ENCODE data around the gene MYMK.
"Not testable (repeated sequence)": the region's sequence is repeated elsewhere in the genome, so short reads cannot be mapped to it uniquely, and the experiment has no call there.

MYMK gene, protein sequence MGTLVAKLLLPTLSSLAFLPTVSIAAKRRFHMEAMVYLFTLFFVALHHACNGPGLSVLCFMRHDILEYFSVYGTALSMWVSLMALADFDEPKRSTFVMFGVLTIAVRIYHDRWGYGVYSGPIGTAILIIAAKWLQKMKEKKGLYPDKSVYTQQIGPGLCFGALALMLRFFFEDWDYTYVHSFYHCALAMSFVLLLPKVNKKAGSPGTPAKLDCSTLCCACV

DNA sequence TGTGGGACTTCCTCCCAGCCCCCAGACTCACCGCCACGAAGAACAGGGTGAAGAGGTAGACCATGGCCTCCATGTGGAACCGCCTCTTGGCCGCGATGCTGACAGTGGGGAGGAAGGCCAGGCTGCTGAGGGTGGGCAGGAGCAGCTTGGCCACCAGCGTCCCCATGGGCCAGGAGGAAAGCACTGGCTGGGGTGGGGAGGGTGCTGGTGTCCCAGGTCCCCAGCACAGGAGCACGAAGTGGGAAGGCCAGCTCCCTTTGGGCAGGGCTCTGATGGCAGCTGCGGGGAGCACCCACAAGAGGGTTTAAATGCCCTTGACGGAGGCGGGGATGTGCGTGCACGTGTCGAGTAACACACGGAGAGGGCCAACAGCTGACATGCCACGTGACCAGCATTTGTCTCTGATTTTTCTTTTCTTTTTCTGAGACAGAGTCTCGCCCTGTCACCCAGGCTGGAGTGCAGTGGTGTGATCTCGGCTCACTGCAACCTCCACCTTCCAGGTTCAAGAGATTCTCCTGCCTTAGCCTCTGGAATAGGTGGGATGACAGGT lies at the start of gene MYMK:
MYMK (minus strand) TSS at position 281 of the 550 bp plus-strand sequence; CDS start at position 166, 115 bp downstream.
- DNase-seq (ENCODE audit: insufficient read length, low spot score) (no peak), FAIRE-seq (no peak)

DNA sequence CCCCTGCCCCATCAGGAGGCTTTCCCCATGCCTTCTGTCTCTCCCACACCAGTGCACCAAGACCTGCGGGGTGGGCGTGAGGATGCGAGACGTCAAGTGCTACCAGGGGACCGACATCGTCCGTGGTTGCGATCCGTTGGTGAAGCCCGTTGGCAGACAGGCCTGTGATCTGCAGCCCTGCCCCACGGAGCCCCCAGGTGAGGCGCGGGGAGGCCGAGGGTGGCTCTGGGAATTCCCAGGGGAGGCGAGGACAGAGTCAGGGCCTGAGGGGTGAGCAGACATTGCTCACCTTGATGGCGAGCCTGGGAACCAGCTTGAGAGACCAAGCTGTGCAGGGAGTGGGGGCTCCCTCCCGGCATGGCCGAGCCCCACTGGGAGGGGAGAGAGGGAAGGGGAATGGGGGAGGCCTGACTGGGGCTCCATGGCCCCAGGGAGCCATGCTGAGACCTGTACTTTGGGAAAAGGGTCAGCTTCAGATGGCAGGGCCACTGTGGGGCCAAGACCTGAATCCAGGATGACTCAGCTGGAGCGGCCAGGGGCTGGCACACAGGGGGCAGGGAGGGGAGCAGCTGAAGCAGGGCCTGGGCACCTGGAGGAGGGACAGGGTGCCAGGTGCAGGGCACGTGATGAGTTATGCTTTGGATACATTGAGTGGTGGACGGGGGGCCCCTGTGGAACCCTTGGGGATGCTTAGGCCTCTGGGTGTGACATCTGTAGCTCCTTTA lies 49.2 kb upstream of the MYMK start:
- DNase-seq (ENCODE audit: insufficient read length, low spot score) (no peak), FAIRE-seq (no peak)

DNA sequence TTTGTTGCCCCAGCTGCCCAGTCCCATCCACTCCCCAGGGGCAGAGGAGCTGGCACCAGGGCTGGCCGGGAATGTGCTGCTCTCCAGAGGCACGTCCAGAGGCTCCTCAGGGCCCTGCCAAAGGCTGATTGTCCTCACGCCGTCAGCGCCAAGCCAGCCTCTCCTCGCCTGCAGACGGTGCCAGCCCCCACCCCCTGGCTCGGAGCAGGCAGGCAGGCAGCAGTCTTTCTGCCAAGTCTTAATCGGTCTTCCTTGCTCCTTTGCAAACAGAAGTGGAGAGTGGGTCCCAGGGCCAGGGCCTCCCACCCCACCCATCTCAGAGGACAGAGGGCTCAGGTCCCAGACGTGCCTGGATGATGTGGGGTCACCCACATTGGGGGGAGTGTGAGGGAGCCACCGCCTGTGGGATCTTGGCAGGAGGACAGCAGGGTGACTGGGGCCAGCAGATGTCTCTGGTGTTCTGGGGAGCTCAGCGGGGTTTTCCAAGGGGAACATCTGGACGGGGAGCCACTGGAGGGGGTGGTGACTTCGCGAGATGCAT lies 48.1 kb upstream of the MYMK start:
- no peak for DNase-seq (ENCODE audit: insufficient read length, low spot score)

DNA sequence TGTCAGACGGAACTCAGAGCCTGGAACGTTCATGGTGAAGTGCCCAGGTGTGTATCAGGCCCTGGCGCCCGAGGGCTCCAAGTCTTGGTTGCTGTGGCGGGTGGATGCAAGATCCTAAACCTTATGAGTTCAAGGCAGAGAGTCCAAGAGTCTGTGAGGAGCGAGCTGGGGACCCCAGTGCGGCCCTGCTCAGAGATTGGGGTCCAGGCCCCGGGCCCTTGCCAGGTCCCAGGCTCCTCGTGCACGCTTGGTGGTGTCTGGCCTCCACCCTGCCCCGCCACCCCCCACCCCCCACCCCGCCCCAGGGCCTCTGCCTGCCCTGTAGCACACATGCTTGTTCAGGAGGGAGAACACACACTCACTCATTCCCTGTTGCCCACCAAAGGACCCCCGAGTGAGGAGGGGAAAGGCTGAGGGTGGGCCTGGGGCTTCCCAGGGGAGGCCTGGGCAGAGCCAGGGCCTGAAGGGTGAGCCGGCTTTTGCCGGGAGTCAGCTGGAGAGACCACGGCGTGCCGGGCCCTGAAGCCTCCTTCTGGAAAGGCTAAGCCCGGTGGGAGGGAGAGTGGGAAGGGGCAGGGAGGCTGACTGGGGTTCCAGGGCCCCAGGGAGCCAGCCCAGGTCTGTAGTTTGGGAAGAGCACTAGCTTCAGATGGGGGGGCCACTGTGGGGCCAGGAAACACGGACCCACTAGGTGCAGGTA lies 47.3 kb upstream of the MYMK start:
- FAIRE-seq (no peak), DNase-seq (ENCODE audit: insufficient read length, low spot score) (no peak)

More for the DNA sequence above, 48.1 kb upstream of the MYMK start:
- FAIRE-seq = no peak

DNA sequence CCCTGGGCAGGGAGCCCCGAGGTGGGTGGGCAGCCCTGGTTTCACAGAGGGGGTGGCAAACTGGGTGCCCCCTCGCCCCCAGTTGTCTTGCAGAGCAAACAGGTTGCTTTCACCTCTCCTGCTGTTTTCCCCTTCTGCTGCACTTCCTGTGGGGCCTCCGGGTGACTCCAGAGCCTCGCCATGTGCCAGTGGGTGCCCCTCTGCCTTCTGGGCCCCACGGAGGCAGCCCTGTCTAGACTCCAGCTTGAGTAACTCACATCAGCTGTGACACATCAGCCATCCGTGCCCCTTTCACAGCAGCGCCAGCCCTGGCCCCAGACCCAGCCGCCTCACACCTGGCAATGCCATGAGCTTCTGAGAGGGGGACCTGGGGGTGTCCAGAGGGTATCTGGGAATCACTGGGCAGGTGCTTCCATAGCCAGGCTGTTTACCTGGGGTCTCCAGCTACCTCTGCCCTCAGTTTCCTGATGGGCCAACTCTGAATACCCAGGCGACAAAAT lies 46.7 kb upstream of the MYMK start:
- DNase-seq (ENCODE audit: insufficient read length, low spot score) (no peak), FAIRE-seq (no peak)

DNA sequence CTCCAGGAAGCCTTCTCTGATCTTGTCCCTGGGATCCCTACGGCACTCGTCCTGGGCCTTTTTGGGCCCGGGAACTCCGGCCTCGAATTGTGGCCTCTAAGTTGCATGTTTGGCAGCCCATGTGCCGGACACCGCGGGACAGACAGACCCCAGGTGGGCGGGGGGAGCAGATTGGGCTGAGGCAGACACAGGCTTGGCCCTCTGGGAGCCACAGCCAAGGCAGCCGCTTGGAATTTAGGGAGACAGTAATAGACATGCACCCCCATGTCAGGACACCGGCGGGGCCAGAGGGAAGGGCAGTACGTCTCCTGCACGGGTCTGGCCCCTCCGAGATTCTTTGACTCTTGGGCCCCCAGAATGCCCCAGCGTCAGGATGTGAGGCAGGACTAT lies 45.9 kb upstream of the MYMK start:
- no peak for DNase-seq (ENCODE audit: insufficient read length, low spot score)
- FAIRE-seq = no peak

DNA sequence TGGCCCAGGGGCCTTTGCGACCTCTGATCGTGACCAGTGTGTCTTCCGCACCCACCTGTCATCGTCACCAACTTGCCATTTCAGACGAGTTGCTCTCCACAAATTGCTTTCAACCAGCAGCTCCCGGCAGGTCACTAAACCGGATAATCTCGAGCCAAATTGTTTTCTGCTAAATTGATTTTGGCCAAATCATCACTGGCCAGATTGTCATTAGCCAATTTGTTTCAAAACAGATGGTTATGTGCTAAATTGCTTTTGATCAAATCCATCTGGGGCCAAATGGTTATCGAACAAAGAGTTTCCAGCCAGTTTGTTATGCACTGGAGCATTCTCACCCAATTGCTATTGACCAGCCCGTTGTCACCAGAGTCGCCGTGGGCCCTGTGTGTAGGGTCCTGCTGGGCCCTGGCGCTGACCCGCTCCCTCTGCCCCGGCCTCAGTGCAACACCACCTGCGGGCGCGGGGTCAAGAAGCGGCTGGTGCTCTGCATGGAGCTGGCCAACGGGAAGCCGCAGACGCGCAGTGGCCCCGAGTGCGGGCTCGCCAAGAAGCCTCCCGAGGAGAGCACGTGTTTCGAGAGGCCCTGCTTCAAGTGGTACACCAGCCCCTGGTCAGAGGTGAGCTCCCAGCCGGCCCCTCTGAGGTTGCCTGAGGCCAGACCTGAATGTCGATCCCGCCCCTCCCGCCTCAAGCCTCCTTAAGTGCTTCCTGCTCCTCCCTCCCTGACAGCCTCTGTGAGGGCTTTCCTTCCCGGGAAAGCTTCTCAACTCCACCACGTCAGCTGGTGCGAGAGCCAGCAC lies 45.3 kb upstream of the MYMK start:
- DNase-seq (ENCODE audit: insufficient read length, low spot score) = no peak
- no peak for FAIRE-seq

DNA sequence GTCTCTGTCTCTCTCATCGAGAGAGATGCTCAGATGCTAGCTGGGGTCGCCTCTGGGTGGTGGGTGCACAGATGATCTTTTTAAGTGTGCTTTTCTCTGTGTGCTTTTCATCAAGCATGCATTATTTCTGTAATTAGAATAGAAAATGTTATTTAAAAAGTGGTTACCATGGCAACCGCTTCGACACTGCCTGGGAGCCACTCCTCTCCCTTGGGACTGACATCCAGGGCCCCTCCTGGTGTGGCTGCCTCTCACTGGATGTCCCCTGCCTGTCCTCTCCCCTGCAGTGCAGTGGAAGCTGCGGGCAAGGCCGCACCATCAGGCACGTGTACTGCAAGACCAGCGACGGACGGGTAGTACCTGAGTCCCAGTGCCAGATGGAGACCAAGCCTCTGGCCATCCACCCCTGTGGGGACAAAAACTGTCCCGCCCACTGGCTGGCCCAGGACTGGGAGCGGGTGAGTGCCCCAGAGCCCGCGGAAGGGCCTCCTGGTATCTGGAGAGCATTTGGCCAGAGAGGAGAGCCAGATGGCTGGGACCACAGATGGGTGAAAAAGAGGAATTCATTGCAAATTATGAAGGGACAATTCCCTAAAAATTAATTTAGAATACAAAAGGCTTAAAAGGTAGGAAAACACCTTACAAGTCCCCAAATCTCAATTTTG lies 44.5 kb upstream of the MYMK start:
- DNase-seq (ENCODE audit: insufficient read length, low spot score) = no peak

DNA sequence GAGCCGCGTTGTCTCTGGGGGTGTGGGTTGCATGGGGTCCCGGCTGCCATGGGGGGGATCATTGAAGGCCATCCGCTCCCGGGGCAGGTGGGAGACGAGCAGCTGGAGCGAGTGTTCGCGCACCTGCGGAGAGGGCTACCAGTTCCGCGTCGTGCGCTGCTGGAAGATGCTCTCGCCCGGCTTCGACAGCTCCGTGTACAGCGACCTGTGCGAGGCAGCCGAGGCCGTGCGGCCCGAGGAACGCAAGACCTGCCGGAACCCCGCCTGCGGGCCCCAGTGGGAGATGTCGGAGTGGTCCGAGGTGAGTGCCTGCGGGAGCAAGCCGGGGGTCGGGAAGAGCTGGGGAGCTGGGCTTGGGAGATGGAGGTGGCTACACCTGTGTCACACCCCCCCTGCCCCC lies 43.4 kb upstream of the MYMK start:
- no peak for FAIRE-seq

More for the DNA sequence above, 44.5 kb upstream of the MYMK start:
- no peak for FAIRE-seq

DNA sequence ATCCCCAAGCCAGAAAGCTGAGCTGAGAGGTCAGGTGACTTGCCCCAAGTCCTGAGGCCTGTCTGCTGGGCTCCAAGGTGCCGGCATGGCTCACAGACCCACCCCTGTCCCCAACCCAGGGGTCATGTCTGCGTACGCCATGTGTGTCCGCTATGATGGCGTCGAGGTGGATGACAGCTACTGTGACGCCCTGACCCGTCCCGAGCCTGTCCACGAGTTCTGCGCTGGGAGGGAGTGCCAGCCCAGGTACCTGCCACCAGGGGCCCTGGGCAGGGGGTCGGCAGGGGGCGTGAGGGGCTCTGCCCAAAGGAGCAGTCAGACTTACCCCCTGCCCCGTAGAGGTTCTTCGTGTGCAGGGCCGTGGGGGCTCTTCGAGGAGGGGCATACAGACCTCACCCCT lies 42.1 kb upstream of the MYMK start:
- FAIRE-seq = no peak

More for the DNA sequence above, 43.4 kb upstream of the MYMK start:
- no peak for DNase-seq (ENCODE audit: insufficient read length, low spot score)

DNA sequence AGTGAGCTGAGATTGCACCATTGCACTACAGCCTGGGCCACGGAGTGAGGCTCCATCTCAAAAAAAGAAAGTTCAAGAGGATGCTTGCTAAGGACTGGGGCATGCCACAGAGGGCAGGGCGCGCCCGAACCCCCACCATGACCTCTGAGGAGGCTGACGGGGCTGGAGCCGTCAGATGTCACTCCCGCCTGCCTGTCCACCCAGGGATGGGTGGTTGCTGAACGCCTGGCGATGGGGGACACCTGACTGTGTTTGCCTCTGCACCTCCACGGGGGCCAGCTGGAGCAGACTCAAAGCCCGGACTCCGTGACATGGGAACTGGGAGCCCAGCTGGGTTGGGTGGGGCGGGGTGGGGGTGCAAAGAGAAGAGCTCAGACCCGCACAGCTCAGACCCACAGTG lies 41.6 kb upstream of the MYMK start:
- DNase-seq (ENCODE audit: insufficient read length, low spot score) (no peak), FAIRE-seq (no peak)

More for the DNA sequence above, 42.1 kb upstream of the MYMK start:
- no peak for DNase-seq (ENCODE audit: insufficient read length, low spot score)

DNA sequence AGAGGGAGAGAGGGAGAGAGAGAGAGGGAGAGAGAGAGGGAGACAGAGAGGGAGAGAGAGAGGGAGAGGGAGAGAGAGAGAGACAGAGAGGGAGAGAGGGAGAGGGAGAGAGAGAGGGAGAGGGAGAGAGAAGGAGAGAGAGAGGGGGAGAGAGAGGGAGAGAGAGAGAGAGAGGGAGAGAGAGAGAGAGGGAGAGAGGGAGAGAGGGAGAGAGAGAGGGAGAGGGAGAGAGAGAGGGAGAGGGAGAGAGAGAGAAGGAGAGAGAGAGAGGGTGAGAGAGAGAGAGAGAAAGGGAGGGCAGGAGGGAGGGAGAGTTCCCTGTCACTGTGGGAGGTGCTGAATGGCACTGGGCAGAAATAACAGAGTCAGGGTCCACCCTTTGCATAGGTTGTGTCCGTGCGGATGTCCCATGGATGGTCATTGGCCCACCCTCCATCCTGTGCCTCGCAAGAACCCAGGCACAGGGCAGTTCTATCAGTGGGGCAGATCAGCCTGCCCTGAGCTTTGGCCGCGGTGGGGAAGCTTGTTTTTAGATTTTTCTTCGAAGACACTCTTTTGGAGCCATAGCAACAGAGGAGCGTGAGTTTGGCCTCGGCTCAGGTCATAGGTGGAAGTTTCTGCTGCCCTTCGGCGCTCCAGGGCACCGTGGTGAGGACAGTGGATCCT lies 39.8 kb upstream of the MYMK start:
- no peak for FAIRE-seq

DNA sequence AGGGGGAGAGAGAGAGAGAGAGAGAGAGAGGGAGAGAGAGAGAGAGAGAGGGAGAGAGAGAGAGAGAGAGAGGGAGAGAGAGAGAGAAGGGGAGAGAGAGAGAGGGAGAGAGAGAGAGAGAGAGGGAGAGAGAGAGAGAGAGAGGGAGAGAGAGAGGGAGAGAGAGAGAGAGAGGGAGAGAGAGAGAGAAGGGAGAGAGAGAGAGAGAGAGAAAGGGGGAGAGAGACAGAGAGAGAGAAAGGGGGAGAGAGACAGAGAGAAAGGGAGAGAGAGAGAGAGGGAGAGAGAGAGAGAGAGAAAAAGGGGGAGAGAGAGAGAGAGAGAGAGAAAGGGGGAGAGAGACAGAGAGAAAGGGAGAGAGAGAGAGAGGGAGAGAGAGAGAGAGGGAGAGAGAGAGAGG lies 39.1 kb upstream of the MYMK start:
- FAIRE-seq; DNase-seq (ENCODE audit: insufficient read length, low spot score): not testable (repeated sequence)

More for the DNA sequence above, 39.8 kb upstream of the MYMK start:
- no peak for DNase-seq (ENCODE audit: insufficient read length, low spot score)

DNA sequence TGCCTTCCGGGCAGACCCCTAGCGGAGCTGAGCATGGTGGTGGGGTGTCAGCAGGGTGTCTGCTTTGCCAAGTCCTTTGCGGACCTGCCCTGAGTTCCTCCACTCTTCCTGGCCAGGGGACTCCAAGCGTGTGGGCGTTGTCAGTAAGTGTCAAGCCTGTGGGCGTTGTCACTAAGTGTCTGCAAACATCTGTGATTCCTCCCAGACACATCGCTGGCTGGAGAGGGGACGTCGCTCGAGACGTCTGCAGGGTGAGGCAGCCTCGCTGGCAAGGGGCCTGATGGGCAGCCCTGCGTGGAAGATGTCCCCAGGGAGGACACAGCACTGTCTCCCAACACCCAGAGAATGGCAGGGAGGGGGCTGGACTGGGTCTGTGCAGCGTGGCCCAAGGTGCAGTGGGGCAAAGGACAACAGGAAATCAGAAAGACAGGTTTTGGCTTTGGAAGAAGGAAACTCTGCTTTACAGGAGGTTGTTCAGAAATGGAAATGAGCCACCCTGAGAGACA lies 38.6 kb upstream of the MYMK start:
- no peak for FAIRE-seq
- no peak for DNase-seq (ENCODE audit: insufficient read length, low spot score)

DNA sequence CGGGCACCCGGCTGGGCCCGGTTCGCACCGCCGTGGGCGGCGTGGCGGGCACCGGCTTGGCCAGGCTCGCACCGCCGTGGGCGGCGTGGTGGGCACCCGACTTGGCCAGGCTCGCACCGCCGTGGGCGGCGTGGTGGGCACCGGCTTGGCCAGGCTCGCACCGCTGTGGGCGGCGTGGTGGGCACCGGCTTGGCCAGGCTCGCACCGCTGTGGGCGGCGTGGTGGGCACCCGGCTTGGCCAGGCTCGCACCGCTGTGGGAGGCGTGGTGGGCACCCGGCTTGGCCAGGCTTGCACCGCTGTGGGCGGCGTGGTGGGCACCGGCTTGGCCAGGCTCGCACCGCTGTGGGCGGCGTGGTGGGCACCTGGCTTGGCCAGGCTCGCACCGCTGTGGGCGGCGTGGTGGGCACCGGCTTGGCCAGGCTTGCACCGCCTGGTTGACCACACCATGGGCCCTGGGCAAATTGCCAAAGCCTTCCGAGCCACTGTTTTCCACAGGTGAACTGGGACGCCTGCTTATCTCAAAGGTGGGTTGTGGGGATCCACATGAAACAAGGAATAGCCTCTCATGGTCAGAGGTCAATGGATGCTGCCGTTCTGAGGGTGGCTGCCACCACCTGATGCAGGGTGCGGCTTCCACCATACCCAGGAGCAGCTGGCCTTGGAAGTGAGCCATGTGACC lies 38.0 kb upstream of the MYMK start:
- FAIRE-seq (no peak), DNase-seq (ENCODE audit: insufficient read length, low spot score) (no peak)

DNA sequence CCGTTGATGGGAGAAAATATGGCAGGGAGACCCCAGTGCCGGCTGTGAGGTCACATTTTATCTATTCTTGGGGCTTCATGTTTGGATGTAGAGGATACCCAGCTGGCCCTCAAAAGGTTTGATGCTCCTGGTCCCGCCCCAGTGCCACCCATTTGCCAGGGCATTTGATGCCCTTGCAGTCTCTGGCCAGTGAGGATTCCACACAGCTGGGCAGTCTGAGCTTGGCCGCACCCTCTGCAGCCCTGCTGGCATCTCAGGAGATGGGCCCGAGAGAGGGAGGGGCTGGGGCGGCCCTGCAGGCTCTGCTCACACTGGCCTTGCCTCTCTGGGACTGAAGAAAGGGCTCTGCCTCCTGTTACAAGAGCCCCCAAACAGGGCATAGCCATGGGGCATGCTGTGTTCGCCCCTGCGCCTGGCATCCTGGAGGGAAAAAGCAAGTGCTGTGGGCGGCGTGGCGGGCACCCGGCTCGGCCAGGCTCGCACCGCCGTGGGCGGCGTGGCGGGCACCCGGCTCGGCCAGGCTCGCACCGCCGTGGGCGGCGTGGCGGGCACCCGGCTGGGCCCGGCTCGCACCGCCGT lies 37.3 kb upstream of the MYMK start:
- DNase-seq (ENCODE audit: insufficient read length, low spot score) (no peak), FAIRE-seq (no peak)

DNA sequence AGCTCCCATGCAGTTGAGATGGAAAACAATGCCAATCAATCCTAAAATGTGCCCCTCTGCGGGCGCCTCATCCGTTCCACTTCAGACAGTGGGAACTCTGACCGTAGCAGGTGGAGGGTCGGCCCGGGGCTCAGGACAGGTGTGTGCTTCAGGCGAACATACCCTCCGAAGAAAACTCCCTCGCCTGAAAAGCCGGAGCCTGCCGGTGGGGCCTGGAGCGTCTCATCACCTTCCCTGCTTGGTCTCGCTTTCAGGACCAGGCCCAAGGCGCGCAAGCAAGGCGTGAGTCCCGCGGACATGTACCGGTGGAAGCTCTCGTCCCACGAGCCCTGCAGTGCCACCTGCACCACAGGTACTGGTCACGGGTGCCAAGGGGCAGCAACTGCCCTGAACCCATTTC lies 36.2 kb upstream of the MYMK start:
- DNase-seq (ENCODE audit: insufficient read length, low spot score) (no peak), FAIRE-seq (no peak)

DNA sequence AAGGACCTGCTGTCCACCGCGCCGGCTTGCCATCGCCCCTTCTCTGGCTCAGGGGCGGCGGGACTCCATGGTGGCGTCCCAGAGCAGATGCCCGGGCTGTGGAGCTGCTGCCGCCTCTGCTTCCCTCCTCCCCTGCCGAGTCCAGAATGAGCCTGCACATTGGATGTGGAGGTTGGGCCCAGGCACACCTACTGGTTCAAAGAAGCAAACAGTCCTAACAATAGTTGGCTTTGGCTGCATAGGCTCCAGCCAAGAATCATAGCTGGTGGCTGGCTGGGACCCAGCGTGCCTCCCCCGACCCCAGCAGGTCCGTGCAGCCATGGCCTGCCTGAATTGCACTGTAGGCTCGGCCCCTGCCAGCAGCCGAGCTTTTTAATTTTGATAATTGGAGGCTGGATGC lies 35.6 kb upstream of the MYMK start:
- no peak for FAIRE-seq

More for the DNA sequence above, 35.6 kb upstream of the MYMK start:
- DNase-seq (ENCODE audit: insufficient read length, low spot score) = no peak

Measured in HTR-8/SVneo (cell line).